Mammary epithelial cell (primary cell): ENCODE data around the gene GPR137.

Experiments used
- CTCF ChIP-seq, 2 donors: IDR thresholded peaks in 1 of 2; conservative IDR thresholded peaks in 1 of 2; 2 replicates each; pipeline ENCODE4 v1.5.1; 2011 to 2012; ENCODE audit warnings: inconsistent platforms in 2 of 2, low read length in 2 of 2, mild to moderate bottlenecking in 2 of 2, control low read depth in 1 of 2, low read depth in 1 of 2; ENCODE audit not compliant: insufficient read depth in 1 of 2; ENCODE audit errors: extremely low read depth in 1 of 2
- EZH2 ChIP-seq: IDR thresholded peaks from 2 replicates; pipeline ENCODE4 v1.6.1; 2012; ENCODE audit warnings: low read length, inconsistent platforms, borderline replicate concordance

DNA sequence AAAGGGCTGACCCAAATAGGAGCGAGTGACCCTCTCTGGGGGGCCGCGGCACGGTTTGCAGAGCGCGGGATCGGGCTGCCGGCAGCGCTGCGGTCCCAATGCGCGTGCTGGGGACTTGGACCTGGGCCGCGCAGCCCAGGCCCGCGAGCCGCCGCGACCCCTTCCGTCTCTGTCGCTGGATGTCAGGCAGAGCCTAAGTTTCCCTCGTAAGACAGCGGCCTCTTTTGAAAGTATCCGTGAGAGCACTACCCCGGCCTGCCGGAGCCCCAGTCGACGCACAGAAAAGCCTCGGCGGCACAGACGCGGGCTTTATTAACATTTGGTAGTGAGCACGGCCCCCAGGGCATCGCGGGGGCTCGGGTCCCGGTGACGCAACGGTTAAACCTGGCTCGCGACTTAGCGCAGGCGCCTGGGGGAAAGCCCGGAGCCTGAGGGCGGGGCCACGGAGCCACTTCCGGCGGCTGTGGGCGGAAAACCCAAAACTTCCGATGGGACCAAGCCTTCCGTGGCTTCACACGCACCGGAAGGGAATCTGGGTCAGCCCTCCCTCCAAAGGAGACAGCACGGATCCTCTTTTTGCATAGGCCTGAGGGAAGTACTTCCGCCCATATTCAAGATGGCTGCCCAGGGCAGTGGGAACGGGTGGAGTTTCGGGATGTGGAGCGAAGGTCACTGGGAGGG is 16.0 kb upstream of the GPR137 start:
- peak in 1 of 2 donors; percentile 24 for TF ChIP-seq CTCF (conservative IDR thresholded peaks at IDR 0.05 in 1 of 2, IDR thresholded peaks at IDR 0.05 in 1 of 2; ENCODE audit: extremely low read depth in 1 of 2, insufficient read depth in 1 of 2, low read depth in 1 of 2, low read length in 2 of 2)
- TF ChIP-seq EZH2, result no peak
